ENCODE results near the gene KIDINS220.

KIDINS220 gene

GRCh38 chr2:8691859-8692437 is 145.5 kb downstream of the KIDINS220 start:
- Histone ChIP-seq H3K9me3 (ENCODE audit: control insufficient read depth in 2 of 2, low read length in 2 of 2) (no peaks in the 10 kb centered on the region), H3K4me1 (ENCODE audit: control insufficient read depth in 2 of 2, insufficient read depth in 2 of 2, low read length in 2 of 2) (peaks cover 0 to 6% of the 10 kb centered on the region in 2 donors), H3K4me3 (ENCODE audit: low read length in 2 of 2) (no peak overlapping the region), H3K36me3 (ENCODE audit: control insufficient read depth in 2 of 2, insufficient read depth in 2 of 2, low read length in 2 of 2) (no peaks in the 10 kb centered on the region), H3K27me3 (ENCODE audit: control insufficient read depth in 2 of 2, insufficient read depth in 2 of 2, low read length in 2 of 2) (no peaks in the 10 kb centered on the region), H3K9ac (ENCODE audit: low read depth in 1 of 2, low read length in 2 of 2) (no peak overlapping the region), H3K27ac (ENCODE audit: low read depth in 2 of 2, low read length in 2 of 2) (no peak overlapping the region)

- Histone ChIP-seq H3K27ac (ENCODE audit: low read depth in 2 of 2, low read length in 2 of 2) (peak overlapping the region; percentile 91 to 92), H3K9ac (ENCODE audit: low read depth in 1 of 2, low read length in 2 of 2) (peak overlapping the region; percentile 87 to 94), H3K4me1 (ENCODE audit: control insufficient read depth in 2 of 2, insufficient read depth in 2 of 2, low read length in 2 of 2) (peaks cover 8 to 9% of the 10 kb centered on the region in 2 donors), H3K27me3 (ENCODE audit: control insufficient read depth in 2 of 2, insufficient read depth in 2 of 2, low read length in 2 of 2) (no peaks in the 10 kb centered on the region), H3K9me3 (ENCODE audit: control insufficient read depth in 2 of 2, low read length in 2 of 2) (no peaks in the 10 kb centered on the region), H3K36me3 (ENCODE audit: control insufficient read depth in 2 of 2, insufficient read depth in 2 of 2, low read length in 2 of 2) (no peaks in the 10 kb centered on the region), H3K4me3 (ENCODE audit: low read length in 2 of 2) (peak overlapping the region; percentile 75 to 84)
Measured at GRCh38 chr2:8685697-8686358, 151.6 kb downstream of the KIDINS220 start.

GRCh38 chr2:8684878-8685696 is 152.3 kb downstream of the KIDINS220 start:
- Histone ChIP-seq H3K4me3 (ENCODE audit: low read length in 2 of 2) (peak overlapping the region; percentile 75 to 84), H3K9ac (ENCODE audit: low read depth in 1 of 2, low read length in 2 of 2) (peak overlapping the region; percentile 87 to 94), H3K27ac (ENCODE audit: low read depth in 2 of 2, low read length in 2 of 2) (peak overlapping the region; percentile 91 to 92), H3K36me3 (ENCODE audit: control insufficient read depth in 2 of 2, insufficient read depth in 2 of 2, low read length in 2 of 2) (no peaks in the 10 kb centered on the region), H3K27me3 (ENCODE audit: control insufficient read depth in 2 of 2, insufficient read depth in 2 of 2, low read length in 2 of 2) (no peaks in the 10 kb centered on the region), H3K4me1 (ENCODE audit: control insufficient read depth in 2 of 2, insufficient read depth in 2 of 2, low read length in 2 of 2) (peaks cover 11 to 16% of the 10 kb centered on the region in 2 donors), H3K9me3 (ENCODE audit: control insufficient read depth in 2 of 2, low read length in 2 of 2) (no peaks in the 10 kb centered on the region)

GRCh38 chr2:8684540-8684877 is 152.9 kb downstream of the KIDINS220 start:
- H3K4me1 ChIP-seq (ENCODE audit: control insufficient read depth in 2 of 2, insufficient read depth in 2 of 2, low read length in 2 of 2): peaks cover 12 to 19% of the 10 kb centered on the region in 2 donors
- peak overlapping the region; percentile 91 to 92 for H3K27ac ChIP-seq (ENCODE audit: low read depth in 2 of 2, low read length in 2 of 2)
- no peaks in the 10 kb centered on the region for H3K36me3 ChIP-seq (ENCODE audit: control insufficient read depth in 2 of 2, insufficient read depth in 2 of 2, low read length in 2 of 2)
- peak overlapping the region; percentile 87 to 94 for H3K9ac ChIP-seq (ENCODE audit: low read depth in 1 of 2, low read length in 2 of 2)
- H3K9me3 ChIP-seq (ENCODE audit: control insufficient read depth in 2 of 2, low read length in 2 of 2): no peaks in the 10 kb centered on the region
- no peaks in the 10 kb centered on the region for H3K27me3 ChIP-seq (ENCODE audit: control insufficient read depth in 2 of 2, insufficient read depth in 2 of 2, low read length in 2 of 2)
- H3K4me3 ChIP-seq (ENCODE audit: low read length in 2 of 2): peak overlapping the region; percentile 75 to 84

- H3K9ac ChIP-seq (ENCODE audit: low read depth in 1 of 2, low read length in 2 of 2): peak overlapping the region; percentile 86 to 93
- peaks cover 13 to 19% of the 10 kb centered on the region in 2 donors for H3K4me1 ChIP-seq (ENCODE audit: control insufficient read depth in 2 of 2, insufficient read depth in 2 of 2, low read length in 2 of 2)
- H3K36me3 ChIP-seq (ENCODE audit: control insufficient read depth in 2 of 2, insufficient read depth in 2 of 2, low read length in 2 of 2): no peaks in the 10 kb centered on the region
- peak overlapping the region; percentile 84 to 98 for H3K4me3 ChIP-seq (ENCODE audit: low read length in 2 of 2)
- peak overlapping the region; percentile 89 to 91 for H3K27ac ChIP-seq (ENCODE audit: low read depth in 2 of 2, low read length in 2 of 2)
- no peaks in the 10 kb centered on the region for H3K27me3 ChIP-seq (ENCODE audit: control insufficient read depth in 2 of 2, insufficient read depth in 2 of 2, low read length in 2 of 2)
- H3K9me3 ChIP-seq (ENCODE audit: control insufficient read depth in 2 of 2, low read length in 2 of 2): no peaks in the 10 kb centered on the region
Measured at GRCh38 chr2:8682719-8683667, 154.4 kb downstream of the KIDINS220 start.

- Histone ChIP-seq H3K9ac (ENCODE audit: low read depth in 1 of 2, low read length in 2 of 2) (peak within 1 kb of the TSS; percentile 93 to 94), H3K9me3 (ENCODE audit: control insufficient read depth in 2 of 2, low read length in 2 of 2) (no peaks in the 10 kb centered on the region), H3K36me3 (ENCODE audit: control insufficient read depth in 2 of 2, insufficient read depth in 2 of 2, low read length in 2 of 2) (no peaks in the 10 kb centered on the region), H3K4me1 (ENCODE audit: control insufficient read depth in 2 of 2, insufficient read depth in 2 of 2, low read length in 2 of 2) (peaks cover 15 to 23% of the 10 kb centered on the region in 2 donors), H3K4me3 (ENCODE audit: low read length in 2 of 2) (peak within 1 kb of the TSS; percentile 84 to 98), H3K27me3 (ENCODE audit: control insufficient read depth in 2 of 2, insufficient read depth in 2 of 2, low read length in 2 of 2) (peaks cover 0 to 3% of the 10 kb centered on the region in 2 donors), H3K27ac (ENCODE audit: low read depth in 2 of 2, low read length in 2 of 2) (peak within 1 kb of the TSS; percentile 99)
Measured at GRCh38 chr2:8681786-8682692, 155.4 kb downstream of the KIDINS220 start, which contains the start of gene ID2. TSS of gene ID2 (plus strand) at chr2:8682056. CDS start at chr2:8682166, 110 bp downstream.

GRCh38 chr2:8680822-8681760 is 156.3 kb downstream of the KIDINS220 start:
- H3K4me3 ChIP-seq (ENCODE audit: low read length in 2 of 2): peak overlapping the region; percentile 71 to 80
- H3K4me1 ChIP-seq (ENCODE audit: control insufficient read depth in 2 of 2, insufficient read depth in 2 of 2, low read length in 2 of 2): peaks cover 15 to 27% of the 10 kb centered on the region in 2 donors
- H3K36me3 ChIP-seq (ENCODE audit: control insufficient read depth in 2 of 2, insufficient read depth in 2 of 2, low read length in 2 of 2): no peaks in the 10 kb centered on the region
- H3K27ac ChIP-seq (ENCODE audit: low read depth in 2 of 2, low read length in 2 of 2): peak overlapping the region; percentile 99
- H3K27me3 ChIP-seq (ENCODE audit: control insufficient read depth in 2 of 2, insufficient read depth in 2 of 2, low read length in 2 of 2): peaks cover 0 to 3% of the 10 kb centered on the region in 2 donors
- no peaks in the 10 kb centered on the region for H3K9me3 ChIP-seq (ENCODE audit: control insufficient read depth in 2 of 2, low read length in 2 of 2)
- peak overlapping the region; percentile 79 to 94 for H3K9ac ChIP-seq (ENCODE audit: low read depth in 1 of 2, low read length in 2 of 2)
